ENCODE measurements around the gene KNOP1. TPM values are rescaled to one million over a fixed set of nuclear protein-coding genes. Genes with fewer than 3 reads are reported as not detected.

KNOP1 gene
- total and polyA plus RNA-seq, 10 of the 15 experiments (the other 5 are each of a cell fraction or from before 2014, with no cell fraction given), result 13.8 to 47.2 (median 32.1) TPM

- POLR2A ChIA-PET, result interaction anchor here (1.0 kb wide), 1 partner anchor 13 kb away, joined by 3 read pairs; no protein-coding TSS in a partner anchor
- Histone ChIP-seq H3K36me3 (ENCODE audit: control insufficient read depth in 2 of 2, insufficient read depth in 2 of 2, low read length in 1 of 2) (no peaks in the 10 kb centered on the region), H4K20me1 (ENCODE audit: control insufficient read depth, insufficient read depth) (no peaks in the 10 kb centered on the region), H3K9me3 (replicated peaks; ENCODE audit: control insufficient read depth, insufficient read depth, low read length) (no peaks in the 10 kb centered on the region), H3K27me3 (replicated peaks in 1 of 2; ENCODE audit: control insufficient read depth in 2 of 2, insufficient read depth in 2 of 2, low read length in 1 of 2) (no peaks in the 10 kb centered on the region), H3K27ac (ENCODE audit: control insufficient read depth, insufficient read depth) (no peak overlapping the region), H3K4me3 (no peak overlapping the region), H3K9ac (ENCODE audit: control insufficient read depth, insufficient read depth, low read length) (no peak overlapping the region), H3K79me2 (ENCODE audit: control insufficient read depth, insufficient read depth, low read length) (peaks cover 6% of the 10 kb centered on the region), H3K4me1 (ENCODE audit: control insufficient read depth, insufficient read depth, low read length) (peaks cover 4% of the 10 kb centered on the region; the same call in 1 of the 2 replicates), H3K4me2 (ENCODE audit: control insufficient read depth, insufficient read depth) (no peak overlapping the region), H2AFZ (ENCODE audit: control insufficient read depth, low read depth, low read length) (no peak overlapping the region)
- SMC1A ChIA-PET (ENCODE audit: uncharacterized antibody, unreplicated experiment), result interaction anchor here (0.8 kb wide), 1 partner anchor 111 kb away, joined by 3 read pairs; no protein-coding TSS in a partner anchor
- ATAC-seq (no peak), DNase-seq (ENCODE audit: low read depth, low spot score) (no peak), FAIRE-seq (no peak)
- BruUV-seq (replicated peaks), result no TSS peak
- 64% methylated on average over 11 of the region's 11 CpGs for WGBS (ENCODE audit: insufficient coverage, insufficient replicate concordance, low lambda C conversion rate, missing lambda C conversion rate)
- RAD21 ChIA-PET (ENCODE audit: unreplicated experiment), result no interaction called here
- in situ Hi-C loops (cut with MboI), result no loop called here
- CTCF ChIA-PET, result no interaction called here
- intact Hi-C loops (cut with micrococcal nuclease; ENCODE audit: unreplicated experiment), result no loop called here
- TF ChIP-seq TAF1 (IDR thresholded peaks at IDR 0.05; ENCODE audit: borderline replicate concordance, low read depth, low read length) (no peak), MTA2 (IDR thresholded peaks at IDR 0.05; ENCODE audit: low read depth) (no peak), ZBTB11 (CRISPR knock-in tag; IDR thresholded peaks at IDR 0.05) (no peak), IKZF1 (conservative IDR thresholded peaks at IDR 0.05) (no peak), MTA3 (IDR thresholded peaks at IDR 0.05; ENCODE audit: borderline replicate concordance, low read length) (no peak), REST (IDR thresholded peaks at IDR 0.05; ENCODE audit: low read depth, low read length) (no peak), LARP7 (IDR thresholded peaks at IDR 0.05) (no peak), E4F1 (IDR thresholded peaks at IDR 0.05; ENCODE audit: borderline replicate concordance, partially characterized antibody) (no peak), IKZF2 (IDR thresholded peaks at IDR 0.05) (no peak), ZNF217 (IDR thresholded peaks at IDR 0.05) (no peak), ATF3 (IDR thresholded peaks at IDR 0.05; ENCODE audit: borderline replicate concordance, extremely low read depth, low read depth, low read length) (no peak)
These were observed 4.4 kb upstream of the KNOP1 start for GRCh38 chr16:19722269-19722952.

Measured in GM12878 (cell line).